DOHH2 (cell line): Measurements from ENCODE around the gene PORCN.

Source experiments
- H3F3A ChIP-seq: fragments of 200-600 bp; sonication (generic), shearing (Covaris generic); 2 replicates; pipeline ENCODE4 v1.6.0; 2016; ENCODE audit warnings: antibody characterized with exemption, mild to moderate bottlenecking; ENCODE audit not compliant: control insufficient read depth, insufficient read depth
- H3K27ac ChIP-seq: fragments of 200-600 bp; sonication (generic); 2 replicates; pipeline ENCODE4 v1.5.1; 2014; ENCODE audit warnings: low read depth, mild to moderate bottlenecking, low read length, moderate library complexity
- H3K27me3 ChIP-seq: fragments of 200-600 bp; sonication (generic); 2 replicates; pipeline ENCODE4 v1.6.1; 2014; ENCODE audit warnings: mild to moderate bottlenecking, low read length, mixed read lengths; ENCODE audit not compliant: control insufficient read depth
- H3K36me3 ChIP-seq: fragments of 200-600 bp; sonication (generic); 2 replicates; pipeline ENCODE4 v1.6.1; 2014; ENCODE audit warnings: mild to moderate bottlenecking, low read length, moderate library complexity, mixed read lengths; ENCODE audit not compliant: control insufficient read depth
- H3K4me1 ChIP-seq: fragments of 200-600 bp; sonication (generic); 2 replicates; pipeline ENCODE4 v1.6.1; 2014; ENCODE audit warnings: mild to moderate bottlenecking, low read length, mixed read lengths; ENCODE audit not compliant: control insufficient read depth
- H3K4me2 ChIP-seq: fragments of 200-600 bp; sonication (generic); 2 replicates; pipeline ENCODE4 v1.6.0; 2014; ENCODE audit warnings: mild to moderate bottlenecking, low read length, moderate library complexity
- H3K4me3 ChIP-seq: fragments of 200-600 bp; sonication (generic); 2 replicates; pipeline ENCODE4 v1.5.1; 2014; ENCODE audit warnings: mild to moderate bottlenecking, low read length, mixed read lengths
- H3K79me2 ChIP-seq: fragments of 200-600 bp; sonication (generic); 2 replicates; pipeline ENCODE4 v1.6.1; 2014; ENCODE audit warnings: mild to moderate bottlenecking, low read length, mixed read lengths; ENCODE audit not compliant: control insufficient read depth
- H3K9me2 ChIP-seq: fragments of 200-600 bp; sonication (generic); replicated peaks from 2 replicates; pipeline ENCODE4 v1.6.1; 2014; ENCODE audit warnings: mild to moderate bottlenecking, low read length, mixed read lengths; ENCODE audit not compliant: control insufficient read depth
- H3K9me3 ChIP-seq: fragments of 200-600 bp; sonication (generic); 2 replicates; pipeline ENCODE4 v1.6.1; 2014; ENCODE audit warnings: antibody characterized with exemption, low read length, mixed read lengths; ENCODE audit not compliant: control insufficient read depth, insufficient read depth
- H4K20me1 ChIP-seq: fragments of 200-600 bp; sonication (generic); 2 replicates; pipeline ENCODE4 v1.6.0; 2014; ENCODE audit warnings: low read depth, mild to moderate bottlenecking, antibody characterized with exemption, low read length, moderate library complexity; ENCODE audit not compliant: control insufficient read depth, insufficient read depth
- CTCF ChIP-seq: fragments of 200-600 bp; sonication (generic); IDR thresholded peaks from one replicate; pipeline ENCODE4 v1.5.1; 2014; ENCODE audit warnings: antibody characterized with exemption, mild to moderate bottlenecking, low read depth, low read length; ENCODE audit not compliant: poor library complexity, severe bottlenecking
- EZH2phosphoT487 ChIP-seq: fragments of 200-600 bp; sonication (generic); IDR thresholded peaks from 2 replicates; pipeline ENCODE4 v1.6.1; 2017; ENCODE audit warnings: borderline replicate concordance, mild to moderate bottlenecking, antibody characterized with exemption, low read length, moderate library complexity, mixed read lengths

Gene PORCN

GRCh38 chrX:48493890-48494364 lies 14.9 kb upstream of the PORCN start:
- peak; percentile 52 for TF ChIP-seq CTCF
- TF ChIP-seq EZH2phosphoT487 = no peak

DNA sequence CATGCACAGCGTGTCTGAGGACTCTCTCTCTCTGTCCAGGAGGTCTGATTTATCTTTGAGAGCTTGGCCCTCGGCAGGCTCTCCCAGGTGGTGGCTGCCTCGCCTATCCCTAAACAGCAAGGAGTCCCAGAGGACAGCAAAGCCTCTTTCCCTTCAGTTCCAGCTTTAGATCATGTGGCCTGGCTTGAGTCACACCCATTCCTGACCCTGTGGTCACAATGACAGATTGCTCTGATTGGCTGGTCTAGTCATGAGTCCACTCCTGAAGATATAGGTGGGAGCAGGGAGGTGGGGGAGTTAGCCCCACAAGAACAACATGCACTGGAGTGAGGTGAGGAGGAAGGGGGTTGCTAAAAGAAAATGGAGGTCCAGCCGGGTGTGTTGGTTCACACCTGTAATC lies 12.1 kb upstream of the PORCN start:
- Histone ChIP-seq H3K9me3 (no peaks in the 10 kb centered on the region), H4K20me1 (no peaks in the 10 kb centered on the region), H3K4me1 (no peaks in the 10 kb centered on the region), H3K9me2 (no peaks in the 10 kb centered on the region), H3K4me3 (no peak overlapping the region), H3F3A (no peaks in the 10 kb centered on the region), H3K4me2 (no peak overlapping the region), H3K27ac (no peak overlapping the region), H3K36me3 (no peaks in the 10 kb centered on the region), H3K27me3 (0 out of 2 replicates have a peak, but pooled peaks cover 2% of the 10 kb centered on the region), H3K79me2 (no peaks in the 10 kb centered on the region)
- TF ChIP-seq CTCF = no peak
- no peak for TF ChIP-seq EZH2phosphoT487

More at GRCh38 chrX:48493890-48494364, 14.9 kb upstream of the PORCN start:
- Histone ChIP-seq H3K27me3 (0 out of 2 replicates have a peak, but pooled peaks cover 2% of the 10 kb centered on the region), H3K36me3 (no peaks in the 10 kb centered on the region), H3K4me2 (no peak overlapping the region), H3K4me1 (no peaks in the 10 kb centered on the region), H3K79me2 (no peaks in the 10 kb centered on the region), H4K20me1 (no peaks in the 10 kb centered on the region), H3F3A (no peaks in the 10 kb centered on the region), H3K9me2 (no peaks in the 10 kb centered on the region), H3K4me3 (no peak overlapping the region), H3K9me3 (no peaks in the 10 kb centered on the region), H3K27ac (no peak overlapping the region)

DNA sequence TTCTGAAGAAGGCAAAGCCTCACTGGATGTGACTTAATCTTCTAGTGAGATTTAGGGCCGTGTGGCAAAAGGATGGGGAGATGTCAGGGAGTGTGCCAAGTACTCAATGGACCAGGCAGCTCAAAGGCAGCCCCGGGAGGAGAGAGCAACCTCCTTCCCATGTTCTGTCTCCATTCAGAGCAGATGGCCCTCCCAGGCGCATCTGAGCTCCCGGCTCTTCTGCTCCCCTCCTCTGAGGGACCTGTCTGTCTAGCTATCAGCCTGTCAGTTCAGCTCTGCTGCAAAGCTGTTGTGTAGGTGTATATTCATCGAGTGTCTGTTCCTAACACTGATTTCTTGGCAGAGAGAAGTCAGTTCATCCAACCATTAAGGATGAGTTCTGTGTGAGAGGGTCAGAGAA lies 10.9 kb upstream of the PORCN start:
- no peaks in the 10 kb centered on the region for H3K36me3 ChIP-seq
- 0 out of 2 replicates have a peak, but pooled peaks cover 2% of the 10 kb centered on the region for H3K27me3 ChIP-seq
- H3K4me2 ChIP-seq = no peak overlapping the region

More for the DNA sequence above, 10.9 kb upstream of the PORCN start:
- H3K27ac ChIP-seq = no peak overlapping the region
- no peaks in the 10 kb centered on the region for H3F3A ChIP-seq
- no peaks in the 10 kb centered on the region for H3K79me2 ChIP-seq
- H4K20me1 ChIP-seq = no peaks in the 10 kb centered on the region
- no peaks in the 10 kb centered on the region for H3K9me2 ChIP-seq
- H3K9me3 ChIP-seq = no peaks in the 10 kb centered on the region
- TF ChIP-seq EZH2phosphoT487 = no peak
- no peak for TF ChIP-seq CTCF
- no peak overlapping the region for H3K4me3 ChIP-seq
- no peaks in the 10 kb centered on the region for H3K4me1 ChIP-seq
